ENCODE results near the gene EIF2S1. TPM values are rescaled to one million over a fixed set of nuclear protein-coding genes. Genes with fewer than 3 reads are reported as not detected.
A peak's percentile ranks its signal among the peaks of the same experiment; 100 is the strongest.
"Not testable (repeated sequence)": the region's sequence is repeated elsewhere in the genome, so short reads cannot be mapped to it uniquely, and the experiment has no call there.

The EIF2S1 gene
- total RNA-seq, 2 donors from 2014 or later, result 17.5 to 45.9 TPM

DNA sequence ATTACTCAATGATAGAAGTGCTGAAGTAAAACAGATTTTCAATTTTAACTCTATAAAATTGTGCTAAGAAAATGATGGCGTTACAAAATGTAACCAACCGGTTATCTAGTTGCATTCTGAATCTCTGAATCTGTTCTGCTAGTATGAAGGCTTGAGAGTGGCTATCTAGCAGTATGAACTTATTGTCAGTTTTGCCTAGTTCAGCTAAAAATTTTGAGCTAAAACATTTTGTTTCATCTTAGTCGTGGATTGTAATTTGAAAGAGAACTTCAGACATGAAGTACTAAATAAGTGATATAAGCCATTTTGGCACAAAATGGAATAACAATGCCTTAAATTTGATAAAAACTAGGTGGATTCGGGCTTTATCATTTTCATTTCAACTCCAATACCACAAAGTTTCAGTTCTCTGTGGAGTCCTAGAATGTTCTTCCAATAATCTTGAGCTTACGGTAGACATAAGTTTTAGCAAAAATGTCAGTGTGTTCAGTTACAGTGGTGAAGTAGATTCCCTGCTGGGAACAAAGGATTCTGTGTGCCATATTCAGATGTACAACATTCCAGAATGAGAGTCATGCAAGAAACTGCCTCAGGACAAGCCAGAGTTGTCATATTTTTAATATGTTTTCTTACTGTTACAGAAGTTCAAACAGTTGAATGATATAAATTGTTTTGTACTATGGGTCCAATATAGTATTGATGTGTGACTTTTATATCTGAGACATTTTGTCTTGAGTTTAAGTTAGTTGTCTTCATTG, 28.6 kb upstream of the EIF2S1 start:
- no peak for DNase-seq
- Histone ChIP-seq H3K36me3 (replicated peaks in 1 of 2; ENCODE audit: insufficient read depth in 1 of 2, low read depth in 2 of 2) (peaks cover 0 to 17% of the 10 kb centered on the region in 2 donors), H3K27me3 (no peaks in the 10 kb centered on the region), H3K4me1 (no peaks in the 10 kb centered on the region), H3K4me3 (no peak overlapping the region), H3K9me3 (no peaks in the 10 kb centered on the region), H3K27ac (no peak overlapping the region)
- WGBS, 2 donors, result 88 to 91% methylated on average over 5 of the region's 5 CpGs
- no peak for TF ChIP-seq POLR2A (IDR thresholded peaks at IDR 0.05)
- TF ChIP-seq, protein P1, sequence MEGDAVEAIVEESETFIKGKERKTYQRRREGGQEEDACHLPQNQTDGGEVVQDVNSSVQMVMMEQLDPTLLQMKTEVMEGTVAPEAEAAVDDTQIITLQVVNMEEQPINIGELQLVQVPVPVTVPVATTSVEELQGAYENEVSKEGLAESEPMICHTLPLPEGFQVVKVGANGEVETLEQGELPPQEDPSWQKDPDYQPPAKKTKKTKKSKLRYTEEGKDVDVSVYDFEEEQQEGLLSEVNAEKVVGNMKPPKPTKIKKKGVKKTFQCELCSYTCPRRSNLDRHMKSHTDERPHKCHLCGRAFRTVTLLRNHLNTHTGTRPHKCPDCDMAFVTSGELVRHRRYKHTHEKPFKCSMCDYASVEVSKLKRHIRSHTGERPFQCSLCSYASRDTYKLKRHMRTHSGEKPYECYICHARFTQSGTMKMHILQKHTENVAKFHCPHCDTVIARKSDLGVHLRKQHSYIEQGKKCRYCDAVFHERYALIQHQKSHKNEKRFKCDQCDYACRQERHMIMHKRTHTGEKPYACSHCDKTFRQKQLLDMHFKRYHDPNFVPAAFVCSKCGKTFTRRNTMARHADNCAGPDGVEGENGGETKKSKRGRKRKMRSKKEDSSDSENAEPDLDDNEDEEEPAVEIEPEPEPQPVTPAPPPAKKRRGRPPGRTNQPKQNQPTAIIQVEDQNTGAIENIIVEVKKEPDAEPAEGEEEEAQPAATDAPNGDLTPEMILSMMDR (IDR thresholded peaks at IDR 0.05), result no peak
- intact Hi-C loops (cut with DNase I), result no loop called here
- ATAC-seq, result no peak

DNA sequence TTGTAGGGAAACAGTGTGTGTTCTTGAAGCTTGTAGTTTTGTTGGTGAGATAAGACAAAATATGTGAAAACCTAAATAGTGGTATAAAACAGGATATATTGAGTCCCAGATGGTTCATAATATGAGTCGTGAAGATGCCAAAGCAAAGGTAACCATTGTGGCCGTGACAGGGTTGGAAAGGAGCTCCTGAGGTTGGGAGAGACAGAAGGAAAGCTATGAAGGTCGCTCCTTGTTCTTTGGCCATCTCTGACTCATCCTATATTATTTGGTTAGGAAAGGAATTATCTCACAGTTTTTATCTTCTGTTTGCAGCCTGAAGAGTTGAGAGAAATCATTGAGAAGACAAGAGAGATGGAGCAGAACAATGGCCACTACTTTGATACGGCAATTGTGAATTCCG, 27.7 kb upstream of the EIF2S1 start:
- TF ChIP-seq, protein P1 (IDR thresholded peaks at IDR 0.05), result no peak
- no peak for TF ChIP-seq POLR2A (IDR thresholded peaks at IDR 0.05)
- Histone ChIP-seq H3K4me1 (no peaks in the 10 kb centered on the region), H3K27ac (no peak overlapping the region), H3K9me3 (no peaks in the 10 kb centered on the region), H3K4me3 (no peak overlapping the region), H3K36me3 (replicated peaks in 1 of 2; ENCODE audit: insufficient read depth in 1 of 2, low read depth in 2 of 2) (peaks cover 7 to 21% of the 10 kb centered on the region in 2 donors), H3K27me3 (no peaks in the 10 kb centered on the region)
- no peak for DNase-seq
- WGBS, 2 donors, result 89 to 91% methylated on average over 5 of the region's 5 CpGs
- intact Hi-C loops (cut with DNase I), result no loop called here
- ATAC-seq, result no peak

DNA sequence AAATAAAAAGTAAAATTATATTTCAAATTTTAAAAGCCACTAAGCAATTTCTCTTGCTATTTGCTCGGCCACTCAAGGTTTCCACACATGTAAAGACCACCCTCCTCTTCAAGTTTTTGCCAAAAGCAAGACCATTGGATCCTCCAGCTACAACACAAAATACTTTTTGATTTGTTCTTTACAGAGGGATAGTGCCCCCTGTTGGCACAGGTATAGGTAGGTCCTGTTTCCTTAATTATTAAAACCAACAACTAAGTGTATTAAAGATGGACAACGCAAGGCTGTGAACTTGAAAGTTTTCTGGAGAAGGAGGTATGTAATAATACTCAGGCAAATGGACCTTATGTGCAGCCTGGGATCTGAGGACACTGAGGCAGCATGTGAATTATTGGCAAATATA, 24.3 kb upstream of the EIF2S1 start:
- H3K4me3 ChIP-seq, result no peak overlapping the region
- H3K27me3 ChIP-seq, result no peaks in the 10 kb centered on the region
- TF ChIP-seq, protein P1 (IDR thresholded peaks at IDR 0.05), result peak in 3 of 7 experiments; percentile 17 to 23 (median 18)
- TF ChIP-seq POLR2A (IDR thresholded peaks at IDR 0.05), result no peak
- intact Hi-C loops (cut with DNase I), result no loop called here
- H3K4me1 ChIP-seq, result no peaks in the 10 kb centered on the region
- 95% methylated on average over 2 of the region's 2 CpGs for WGBS, 2 donors
- DNase-seq, result no peak
- peaks cover 8 to 28% of the 10 kb centered on the region in 2 donors for H3K36me3 ChIP-seq (replicated peaks in 1 of 2; ENCODE audit: insufficient read depth in 1 of 2, low read depth in 2 of 2)
- H3K9me3 ChIP-seq, result no peaks in the 10 kb centered on the region
- H3K27ac ChIP-seq, result no peak overlapping the region
- ATAC-seq, result no peak

DNA sequence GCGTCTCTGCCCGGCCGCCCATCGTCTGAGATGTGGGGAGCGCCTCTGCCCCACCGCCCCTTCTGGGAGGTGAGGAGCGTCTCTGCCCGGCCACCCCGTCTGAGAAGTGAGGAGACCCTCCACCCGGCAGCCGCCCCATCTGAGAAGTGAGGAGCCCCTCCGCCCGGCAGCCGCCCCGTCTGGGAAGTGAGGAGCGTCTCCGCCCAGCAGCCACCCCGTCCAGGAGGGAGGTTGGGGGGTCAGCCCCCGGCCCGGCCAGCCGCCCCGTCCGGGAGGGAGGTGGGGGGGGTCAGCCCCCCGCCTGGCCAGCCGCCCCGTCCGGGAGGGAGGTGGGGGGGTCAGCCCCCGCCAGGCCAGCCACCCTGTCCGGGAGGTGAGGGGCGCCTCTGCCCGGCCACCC, 18.9 kb upstream of the EIF2S1 start:
- intact Hi-C loops (cut with DNase I); ATAC-seq; H3K4me1 ChIP-seq; H3K9me3 ChIP-seq; H3K27me3 ChIP-seq; DNase-seq; H3K4me3 ChIP-seq; H3K27ac ChIP-seq: not testable (repeated sequence)
- peaks cover 8 to 19% of the 10 kb centered on the region in 2 donors for H3K36me3 ChIP-seq (replicated peaks in 1 of 2; ENCODE audit: insufficient read depth in 1 of 2, low read depth in 2 of 2)
- WGBS, 2 donors, result 96% methylated on average over 20 of the region's 31 CpGs; no CpG with 5 or more reads in 1 of the 2 donors

DNA sequence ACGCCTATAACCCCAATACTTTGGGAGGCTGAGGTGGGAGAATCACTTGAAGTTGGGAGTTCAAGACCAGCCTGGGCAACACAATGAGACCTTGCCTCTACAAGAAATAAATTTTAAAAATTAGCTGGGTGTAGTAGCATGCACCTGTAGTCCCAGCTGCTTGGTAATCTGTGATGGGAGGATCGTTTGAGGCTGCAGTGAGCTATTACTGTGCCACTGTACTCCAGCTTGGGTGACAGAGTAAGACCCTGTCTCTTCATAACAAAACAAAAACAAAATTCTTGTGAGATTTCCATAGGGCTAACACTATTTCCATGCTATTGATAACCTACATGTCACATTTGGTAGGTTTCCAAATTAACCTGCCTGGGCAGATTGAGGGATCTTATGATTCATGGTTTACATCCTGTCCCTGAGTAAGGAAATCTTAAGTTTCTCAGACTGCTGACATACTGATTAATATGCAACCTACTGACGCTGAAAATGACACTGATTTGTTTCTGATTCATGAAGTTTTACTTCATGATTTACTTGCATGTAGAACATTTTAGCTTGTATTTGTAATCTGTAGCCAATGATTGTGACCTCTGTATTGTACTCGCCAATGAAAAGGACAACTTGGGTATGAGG, 16.4 kb upstream of the EIF2S1 start:
- intact Hi-C loops (cut with DNase I), result no loop called here
- no peaks in the 10 kb centered on the region for H3K4me1 ChIP-seq
- H3K9me3 ChIP-seq, result no peaks in the 10 kb centered on the region
- H3K4me3 ChIP-seq, result no peak overlapping the region
- WGBS, 2 donors, result 84 to 86% methylated on average over 4 of the region's 4 CpGs
- peaks cover 12% of the 10 kb centered on the region in 2 donors for H3K36me3 ChIP-seq (replicated peaks in 1 of 2; ENCODE audit: insufficient read depth in 1 of 2, low read depth in 2 of 2)
- DNase-seq (no peak), ATAC-seq (no peak)
- no peak overlapping the region for H3K27ac ChIP-seq
- TF ChIP-seq, protein P1 (IDR thresholded peaks at IDR 0.05), result no peak
- no peak for TF ChIP-seq POLR2A (IDR thresholded peaks at IDR 0.05)
- H3K27me3 ChIP-seq, result no peaks in the 10 kb centered on the region

Measured in body of pancreas (tissue), 4 donors.